NB4 (cell line): ENCODE data around the gene DNAH1.

Source experiments
- MYC ChIP-seq: IDR thresholded peaks from 2 replicates; pipeline ENCODE4 v1.6.1; 2011; ENCODE audit warnings: low read depth, low read length
- POLR2A ChIP-seq: IDR thresholded peaks from 2 replicates; pipeline ENCODE4 v1.6.1; 2011; ENCODE audit warnings: mild to moderate bottlenecking; ENCODE audit not compliant: insufficient read length; ENCODE audit errors: extremely low read depth
- TF ChIP-seq, protein P1 (sequence below): IDR thresholded peaks from one replicate; pipeline ENCODE4 v1.5.1; 2012; ENCODE audit warnings: low read depth, low read length
- TF ChIP-seq, protein P2 (sequence below): IDR thresholded peaks from 2 replicates; pipeline ENCODE4 v1.6.1; 2011; ENCODE audit warnings: low read depth, low read length

- TF ChIP-seq, protein P1, sequence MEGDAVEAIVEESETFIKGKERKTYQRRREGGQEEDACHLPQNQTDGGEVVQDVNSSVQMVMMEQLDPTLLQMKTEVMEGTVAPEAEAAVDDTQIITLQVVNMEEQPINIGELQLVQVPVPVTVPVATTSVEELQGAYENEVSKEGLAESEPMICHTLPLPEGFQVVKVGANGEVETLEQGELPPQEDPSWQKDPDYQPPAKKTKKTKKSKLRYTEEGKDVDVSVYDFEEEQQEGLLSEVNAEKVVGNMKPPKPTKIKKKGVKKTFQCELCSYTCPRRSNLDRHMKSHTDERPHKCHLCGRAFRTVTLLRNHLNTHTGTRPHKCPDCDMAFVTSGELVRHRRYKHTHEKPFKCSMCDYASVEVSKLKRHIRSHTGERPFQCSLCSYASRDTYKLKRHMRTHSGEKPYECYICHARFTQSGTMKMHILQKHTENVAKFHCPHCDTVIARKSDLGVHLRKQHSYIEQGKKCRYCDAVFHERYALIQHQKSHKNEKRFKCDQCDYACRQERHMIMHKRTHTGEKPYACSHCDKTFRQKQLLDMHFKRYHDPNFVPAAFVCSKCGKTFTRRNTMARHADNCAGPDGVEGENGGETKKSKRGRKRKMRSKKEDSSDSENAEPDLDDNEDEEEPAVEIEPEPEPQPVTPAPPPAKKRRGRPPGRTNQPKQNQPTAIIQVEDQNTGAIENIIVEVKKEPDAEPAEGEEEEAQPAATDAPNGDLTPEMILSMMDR, result no peak
- no peak for TF ChIP-seq POLR2A
- TF ChIP-seq, protein P2, sequence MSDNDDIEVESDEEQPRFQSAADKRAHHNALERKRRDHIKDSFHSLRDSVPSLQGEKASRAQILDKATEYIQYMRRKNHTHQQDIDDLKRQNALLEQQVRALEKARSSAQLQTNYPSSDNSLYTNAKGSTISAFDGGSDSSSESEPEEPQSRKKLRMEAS, result no peak
- TF ChIP-seq MYC, result no peak
Measured at GRCh38 chr3:52313774-52314188, 2.3 kb upstream of the DNAH1 start.
